Spleen (tissue), 11 donors: ENCODE data around the gene CNN2. TPM values are rescaled to one million over a fixed set of nuclear protein-coding genes. Genes with fewer than 3 reads are reported as not detected.

Experiments
- DNase-seq: peaks from one replicate; pipeline ENCODE4 v3.0.0-alpha.2; 2020
- H3K27ac ChIP-seq, 8 donors: fragments of 200-600 bp; sonication (generic) in 7 of 8; 1 replicate in 4 of 8; 2 replicates in 4 of 8; pipeline versions ENCODE4 v1.5.0 to v1.8.0; 2016 to 2021; ENCODE audit warnings: inconsistent platforms in 4 of 8, mild to moderate bottlenecking in 4 of 8, moderate library complexity in 1 of 8
- H3K27me3 ChIP-seq, 7 donors: fragments of 200-600 bp; sonication (generic) in 6 of 7; replicated peaks in 1 of 7; 1 replicate in 4 of 7; 2 replicates in 3 of 7; pipeline versions ENCODE4 v1.5.0 to v1.8.0; 2016 to 2021; ENCODE audit warnings: inconsistent platforms in 3 of 7, mild to moderate bottlenecking in 1 of 7
- H3K36me3 ChIP-seq, 6 donors: fragments of 200-600 bp; sonication (generic) in 5 of 6; 1 replicate in 4 of 6; 2 replicates in 2 of 6; pipeline versions ENCODE4 v1.5.0 to v1.8.0; 2016 to 2021; ENCODE audit warnings: inconsistent platforms in 2 of 6
- H3K4me1 ChIP-seq, 6 donors: fragments of 200-600 bp; sonication (generic) in 5 of 6; 1 replicate in 3 of 6; 2 replicates in 3 of 6; pipeline versions ENCODE4 v1.5.0 to v1.8.0; 2016 to 2021; ENCODE audit warnings: inconsistent platforms in 3 of 6
- H3K4me3 ChIP-seq, 8 donors: fragments of 200-600 bp; sonication (generic) in 7 of 8; 1 replicate in 4 of 8; 2 replicates in 4 of 8; pipeline versions ENCODE4 v1.5.0 to v1.8.0; 2016 to 2021; ENCODE audit warnings: inconsistent platforms in 4 of 8, mild to moderate bottlenecking in 4 of 8, moderate library complexity in 2 of 8
- H3K9me3 ChIP-seq, 8 donors: fragments of 200-600 bp; sonication (generic) in 7 of 8; 1 replicate in 4 of 8; 2 replicates in 4 of 8; pipeline versions ENCODE4 v1.5.0 to v1.8.0; 2016 to 2021; ENCODE audit warnings: inconsistent platforms in 4 of 8
- POLR2A ChIP-seq, 3 donors: fragments of 450-650 bp; IDR thresholded peaks; one replicate each; pipeline ENCODE4 v1.5.1; 2017; ENCODE audit warnings: antibody characterized with exemption in 3 of 3, mild to moderate bottlenecking in 1 of 3
- POLR2AphosphoS5 ChIP-seq, 3 donors: sonication (generic); formaldehyde crosslinking; IDR thresholded peaks; one replicate each; pipeline ENCODE4 v1.5.1; 2017; ENCODE audit warnings: antibody characterized with exemption in 3 of 3
- WGBS, 5 donors: extraction: QIAGEN DNeasy Blood & Tissue Kit in 3 of 5; methylation state at CpG; one replicate each; pipeline versions ENCODE4 v1.1.5 to v1.1.7; 2013 to 2018; 5-methylcytosine and 5-hydroxymethylcytosine counted together
- intact Hi-C: fragments of 100-400 bp; cut with DNase I; formaldehyde crosslinking; loops from one replicate; pipeline ENCODE4 v1.15.0; 2023; ENCODE audit warnings: low total_unique reads
- polyA plus RNA-seq, 3 donors: library from polyadenylated mRNA; stranded (reverse); fragments of 200-250 nt; gene quantifications; one replicate each; pipeline ENCODE4 v1.2.1, GENCODE V29; 2013
- total RNA-seq, 7 donors: library from RNA; depleted of rRNA in 3 of 7; stranded (reverse); fragments of >200 nt in 3 of 7; fragmentation: NEBNext Ultra II Directional in 4 of 7; extraction: Animal tissue kit (Norgen Biotek cat#: 25700) in 4 of 7; gene quantifications; one replicate each; pipeline versions ENCODE4 v1.1.0 to v1.2.1, GENCODE V29; 2016 to 2021
- TF ChIP-seq, protein P1 (sequence below), 11 experiments: fragments of 200-600 bp in 7 of 11; fragments of 450-650 bp in 4 of 11; sonication (generic) in 4 of 11; IDR thresholded peaks in 8 of 11; conservative IDR thresholded peaks in 3 of 11; 1 replicate in 7 of 11; 2 replicates in 4 of 11; pipeline versions ENCODE4 v1.4.0 to v1.8.0; 2016 to 2021; ENCODE audit warnings: antibody characterized with exemption in 11 of 11, inconsistent platforms in 4 of 11, mild to moderate bottlenecking in 1 of 11
- donor health status: healthy with polysubstance abuse.
- donor health status: DM: no; HTN: no; CAD: no; lungs with moderate emphysema.
- donor health status: DM: no; HTN: no; CAD: no.
- donor health status: Bipolar disorder and iron deficiency.
- donor health status: healthy.
- donor health status: DM: no; HTN: no; CAD: no.
- donor health status: DM: yes; HTN: yes; CAD: no.

The CNN2 gene
- total and polyA plus RNA-seq, 10 donors: 102 to 296 (median 188) TPM

GRCh38 chr19:1032264-1032867, 6.0 kb downstream of the CNN2 start:
- no peak overlapping the region for H3K4me3 ChIP-seq
- peaks cover 15 to 82% (median 45%) of the 10 kb centered on the region in 6 donors for H3K4me1 ChIP-seq
- peak overlapping the region in 1 of 8 donors; percentile 26 for H3K27ac ChIP-seq
- WGBS, 5 donors: 86 to 92% (median 88%) methylated on average over 20 of the region's 20 CpGs
- intact Hi-C loops: no loop called here
- no peaks in the 10 kb centered on the region for H3K9me3 ChIP-seq
- TF ChIP-seq, protein P1, sequence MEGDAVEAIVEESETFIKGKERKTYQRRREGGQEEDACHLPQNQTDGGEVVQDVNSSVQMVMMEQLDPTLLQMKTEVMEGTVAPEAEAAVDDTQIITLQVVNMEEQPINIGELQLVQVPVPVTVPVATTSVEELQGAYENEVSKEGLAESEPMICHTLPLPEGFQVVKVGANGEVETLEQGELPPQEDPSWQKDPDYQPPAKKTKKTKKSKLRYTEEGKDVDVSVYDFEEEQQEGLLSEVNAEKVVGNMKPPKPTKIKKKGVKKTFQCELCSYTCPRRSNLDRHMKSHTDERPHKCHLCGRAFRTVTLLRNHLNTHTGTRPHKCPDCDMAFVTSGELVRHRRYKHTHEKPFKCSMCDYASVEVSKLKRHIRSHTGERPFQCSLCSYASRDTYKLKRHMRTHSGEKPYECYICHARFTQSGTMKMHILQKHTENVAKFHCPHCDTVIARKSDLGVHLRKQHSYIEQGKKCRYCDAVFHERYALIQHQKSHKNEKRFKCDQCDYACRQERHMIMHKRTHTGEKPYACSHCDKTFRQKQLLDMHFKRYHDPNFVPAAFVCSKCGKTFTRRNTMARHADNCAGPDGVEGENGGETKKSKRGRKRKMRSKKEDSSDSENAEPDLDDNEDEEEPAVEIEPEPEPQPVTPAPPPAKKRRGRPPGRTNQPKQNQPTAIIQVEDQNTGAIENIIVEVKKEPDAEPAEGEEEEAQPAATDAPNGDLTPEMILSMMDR (IDR thresholded peaks at IDR 0.05 in 8 of 11, conservative IDR thresholded peaks at IDR 0.05 in 3 of 11): no peak
- TF ChIP-seq POLR2A (IDR thresholded peaks at IDR 0.05) (no peak), POLR2AphosphoS5 (IDR thresholded peaks at IDR 0.05) (peak in 2 of 3 donors; percentile 17 to 45)
- no peak for DNase-seq
- H3K36me3 ChIP-seq: peaks cover 0 to 64% (median 50%) of the 10 kb centered on the region in 6 donors
- H3K27me3 ChIP-seq: peaks cover 0 to 6% (median 0%) of the 10 kb centered on the region in 7 donors

- Histone ChIP-seq H3K27me3 (no peaks in the 10 kb centered on the region), H3K27ac (peak overlapping the region in 3 of 8 donors; percentile 85 to 94 (median 93)), H3K4me3 (no peak overlapping the region), H3K36me3 (peaks cover 0 to 67% (median 47%) of the 10 kb centered on the region in 6 donors), H3K4me1 (peaks cover 29 to 82% (median 50%) of the 10 kb centered on the region in 6 donors), H3K9me3 (no peaks in the 10 kb centered on the region)
- DNase-seq: peak; percentile 81
- 83 to 89% (median 88%) methylated on average over 29 of the region's 29 CpGs for WGBS, 5 donors
- intact Hi-C loops: no loop called here
- TF ChIP-seq, protein P1 (IDR thresholded peaks at IDR 0.05 in 8 of 11, conservative IDR thresholded peaks at IDR 0.05 in 3 of 11): no peak
- TF ChIP-seq POLR2AphosphoS5 (IDR thresholded peaks at IDR 0.05): peak; percentile 9 to 76 (median 13)
Measured at GRCh38 chr19:1035998-1036621, 9.7 kb downstream of the CNN2 start.

GRCh38 chr19:1037621-1038064, 11.2 kb downstream of the CNN2 start:
- H3K9me3 ChIP-seq: no peaks in the 10 kb centered on the region
- peaks cover 0 to 62% (median 34%) of the 10 kb centered on the region in 6 donors for H3K36me3 ChIP-seq
- 32 to 45% (median 39%) methylated on average over 19 to 22 of the region's 22 CpGs for WGBS, 5 donors
- intact Hi-C loops: no loop called here
- H3K4me3 ChIP-seq: peak overlapping the region in 5 of 8 donors; percentile 2 to 92 (median 20)
- DNase-seq: peak; percentile 87
- no peaks in the 10 kb centered on the region for H3K27me3 ChIP-seq
- H3K4me1 ChIP-seq: peaks cover 38 to 85% (median 60%) of the 10 kb centered on the region in 6 donors
- H3K27ac ChIP-seq: peak overlapping the region; percentile 77 to 94 (median 86)
- TF ChIP-seq POLR2A (IDR thresholded peaks at IDR 0.05) (no peak), POLR2AphosphoS5 (IDR thresholded peaks at IDR 0.05) (peak in 1 of 3 donors; percentile 70)
- TF ChIP-seq, protein P1 (IDR thresholded peaks at IDR 0.05 in 8 of 11, conservative IDR thresholded peaks at IDR 0.05 in 3 of 11): no peak
